Ectodermal cell (in vitro differentiated cells): ENCODE results near the gene UBAC2.

Experiments used
- H3K27ac ChIP-seq: 2 replicates; pipeline ENCODE4 v1.7.0; 2013; ENCODE audit warnings: mild to moderate bottlenecking, low read depth, low read length; ENCODE audit not compliant: insufficient read depth, poor library complexity, severe bottlenecking
- H3K27me3 ChIP-seq: 2 replicates; pipeline ENCODE4 v1.7.0; 2013; ENCODE audit warnings: mild to moderate bottlenecking, low read length; ENCODE audit not compliant: insufficient read depth, control insufficient read depth, poor library complexity, severe bottlenecking
- H3K36me3 ChIP-seq: one replicate; pipeline ENCODE4 v1.7.0; 2013; ENCODE audit warnings: low read length; ENCODE audit not compliant: control insufficient read depth, insufficient read depth
- H3K4me1 ChIP-seq: one replicate; pipeline ENCODE4 v1.7.0; 2013; ENCODE audit warnings: low read length; ENCODE audit not compliant: control insufficient read depth, insufficient read depth
- H3K4me3 ChIP-seq: 2 replicates; pipeline ENCODE4 v1.7.0; 2013; ENCODE audit warnings: low read depth, low read length, control low read depth; ENCODE audit not compliant: insufficient read depth
- H3K9me3 ChIP-seq: 2 replicates; pipeline ENCODE4 v1.7.0; 2013; ENCODE audit warnings: mild to moderate bottlenecking, low read length, moderate library complexity; ENCODE audit not compliant: control insufficient read depth
- WGBS, 2 experiments: methylation state at CpG; one replicate each; pipeline ENCODE4 v1.1.7; 2013; ENCODE audit warnings: missing lambda C conversion rate in 2 of 2; 5-methylcytosine and 5-hydroxymethylcytosine counted together

The UBAC2 gene

DNA sequence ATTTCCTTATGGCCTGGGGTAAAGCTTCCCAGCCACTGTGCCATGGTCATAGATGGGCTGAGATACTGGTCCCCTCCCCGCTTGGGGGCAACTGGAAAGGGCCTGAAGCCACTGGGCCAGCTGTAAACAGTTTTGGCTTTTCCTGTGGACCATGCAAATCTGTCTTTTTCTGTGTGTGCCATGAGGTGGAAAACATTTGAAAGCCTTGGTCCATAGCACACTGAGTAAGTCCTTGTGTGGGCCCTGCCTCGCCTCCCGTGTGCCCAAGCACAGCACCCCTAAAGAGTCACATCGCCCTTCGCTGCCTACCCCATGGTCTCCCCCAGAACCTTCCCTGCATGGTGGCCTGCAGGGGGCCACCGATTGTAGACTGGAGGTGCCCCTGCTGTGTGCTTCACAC is 158.9 kb downstream of the UBAC2 start:
- Histone ChIP-seq H3K4me1 (peaks cover 8% of the 10 kb centered on the region), H3K27me3 (no peaks in the 10 kb centered on the region), H3K27ac (no peak overlapping the region), H3K9me3 (no peaks in the 10 kb centered on the region), H3K36me3 (no peaks in the 10 kb centered on the region), H3K4me3 (no peak overlapping the region)
- 82 to 83% methylated on average over 6 of the region's 6 CpGs for WGBS, 2 experiments

- H3K27me3 ChIP-seq, result no peaks in the 10 kb centered on the region
These were observed 160.0 kb downstream of the UBAC2 start for GRCh38 chr13:99360696-99361095.

GRCh38 chr13:99361197-99361596 is 160.5 kb downstream of the UBAC2 start:
- Histone ChIP-seq H3K4me3 (no peak overlapping the region), H3K36me3 (no peaks in the 10 kb centered on the region)
- 90 to 100% methylated on average over 2 to 3 of the region's 3 CpGs for WGBS, 2 experiments

More at GRCh38 chr13:99360696-99361095, 160.0 kb downstream of the UBAC2 start:
- Histone ChIP-seq H3K4me3 (no peak overlapping the region), H3K4me1 (peaks cover 5% of the 10 kb centered on the region), H3K27ac (no peak overlapping the region), H3K36me3 (no peaks in the 10 kb centered on the region), H3K9me3 (no peaks in the 10 kb centered on the region)
- WGBS, 2 experiments, result 95 to 96% methylated on average over 10 of the region's 10 CpGs

DNA sequence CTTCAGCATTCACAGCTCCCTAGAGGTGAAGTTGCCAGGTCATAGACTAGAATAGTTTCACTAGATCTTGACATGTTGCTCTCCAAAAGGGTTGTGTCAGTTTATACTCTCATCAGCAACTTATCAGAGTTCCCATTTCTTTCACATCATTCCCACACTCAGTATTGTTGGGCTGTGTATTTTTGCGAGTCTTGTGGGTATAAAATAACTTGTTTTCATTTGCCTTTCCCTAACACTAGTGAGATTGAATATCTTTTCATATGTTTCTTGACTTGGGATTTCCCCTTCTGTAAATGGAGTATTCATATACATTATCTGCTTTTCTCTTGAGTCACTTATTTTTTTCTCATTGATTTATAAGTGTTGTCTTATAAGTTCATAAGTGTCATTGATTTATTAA is 161.7 kb downstream of the UBAC2 start:
- H3K36me3 ChIP-seq, result no peaks in the 10 kb centered on the region
- H3K9me3 ChIP-seq, result no peaks in the 10 kb centered on the region
- no peaks in the 10 kb centered on the region for H3K27me3 ChIP-seq
- no peak overlapping the region for H3K4me3 ChIP-seq
- H3K4me1 ChIP-seq, result no peaks in the 10 kb centered on the region
- no peak overlapping the region for H3K27ac ChIP-seq
- no CpG with 5 or more reads among the region's 1 CpG for WGBS, 2 experiments

More at GRCh38 chr13:99361197-99361596, 160.5 kb downstream of the UBAC2 start:
- Histone ChIP-seq H3K4me1 (peaks cover under 1% of the 10 kb centered on the region), H3K27me3 (no peaks in the 10 kb centered on the region), H3K9me3 (no peaks in the 10 kb centered on the region), H3K27ac (no peak overlapping the region)

DNA sequence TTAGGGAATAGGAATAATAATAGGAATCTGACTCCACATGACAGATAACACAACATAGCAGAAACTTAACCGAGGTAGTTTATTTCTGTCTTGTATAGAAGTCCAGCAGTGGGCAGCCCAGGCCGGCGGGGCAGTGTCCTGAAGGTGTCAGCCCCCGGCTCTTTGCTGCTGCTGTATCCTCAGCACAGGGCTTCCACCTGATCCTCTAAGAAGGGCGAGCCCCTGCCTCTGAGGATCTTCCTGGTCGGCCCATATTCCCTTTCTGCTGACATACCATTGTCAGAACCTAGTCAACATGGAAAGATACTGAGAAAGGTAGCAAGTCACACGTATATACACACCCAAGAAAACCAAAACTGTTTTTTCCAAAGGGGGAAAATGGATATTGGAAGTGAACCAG is 162.7 kb downstream of the UBAC2 start:
- H3K9me3 ChIP-seq, result no peaks in the 10 kb centered on the region
- no peaks in the 10 kb centered on the region for H3K27me3 ChIP-seq
- no peaks in the 10 kb centered on the region for H3K4me1 ChIP-seq
- WGBS, 2 experiments, result 88 to 89% methylated on average over 6 of the region's 7 CpGs
- no peak overlapping the region for H3K4me3 ChIP-seq
- no peak overlapping the region for H3K27ac ChIP-seq
- no peaks in the 10 kb centered on the region for H3K36me3 ChIP-seq

DNA sequence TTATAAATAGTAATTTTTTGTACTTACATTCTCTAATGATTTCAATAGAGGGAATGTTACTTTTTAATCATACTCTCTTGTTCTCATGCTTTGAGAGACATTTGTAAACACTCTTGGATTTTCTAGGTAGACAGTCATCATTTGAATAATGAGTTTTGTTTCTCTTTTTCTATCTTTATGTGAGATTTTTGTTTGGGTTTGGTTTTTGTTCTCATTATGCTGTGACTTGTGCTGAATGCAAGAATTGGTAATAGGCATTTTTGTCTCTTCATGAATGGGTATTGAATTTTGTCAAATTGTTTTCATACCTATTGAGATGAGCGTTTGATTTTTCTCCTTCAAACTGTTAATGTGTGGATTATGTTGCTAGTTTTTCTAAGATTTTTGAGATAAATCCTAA is 163.3 kb downstream of the UBAC2 start:
- no peaks in the 10 kb centered on the region for H3K9me3 ChIP-seq
- no peaks in the 10 kb centered on the region for H3K36me3 ChIP-seq
- H3K4me1 ChIP-seq, result no peaks in the 10 kb centered on the region
- H3K4me3 ChIP-seq, result no peak overlapping the region
- H3K27ac ChIP-seq, result no peak overlapping the region
- WGBS, 2 experiments, result 100% methylated on average over 1 of the region's 1 CpG
- H3K27me3 ChIP-seq, result no peaks in the 10 kb centered on the region

- H3K4me3 ChIP-seq, result no peak overlapping the region
- no peaks in the 10 kb centered on the region for H3K9me3 ChIP-seq
- H3K27ac ChIP-seq, result no peak overlapping the region
- no peaks in the 10 kb centered on the region for H3K36me3 ChIP-seq
- H3K27me3 ChIP-seq, result no peaks in the 10 kb centered on the region
- WGBS, 2 experiments, result 89 to 94% methylated on average over 7 to 11 of the region's 11 CpGs
- no peaks in the 10 kb centered on the region for H3K4me1 ChIP-seq
These were observed 165.7 kb downstream of the UBAC2 start for GRCh38 chr13:99366075-99366987.

- Histone ChIP-seq H3K9me3 (no peaks in the 10 kb centered on the region), H3K36me3 (no peaks in the 10 kb centered on the region), H3K27me3 (no peaks in the 10 kb centered on the region), H3K4me1 (no peaks in the 10 kb centered on the region), H3K4me3 (no peak overlapping the region), H3K27ac (no peak overlapping the region)
- WGBS, 2 experiments, result 90 to 91% methylated on average over 7 of the region's 7 CpGs
These were observed 166.5 kb downstream of the UBAC2 start for GRCh38 chr13:99367106-99367616.

DNA sequence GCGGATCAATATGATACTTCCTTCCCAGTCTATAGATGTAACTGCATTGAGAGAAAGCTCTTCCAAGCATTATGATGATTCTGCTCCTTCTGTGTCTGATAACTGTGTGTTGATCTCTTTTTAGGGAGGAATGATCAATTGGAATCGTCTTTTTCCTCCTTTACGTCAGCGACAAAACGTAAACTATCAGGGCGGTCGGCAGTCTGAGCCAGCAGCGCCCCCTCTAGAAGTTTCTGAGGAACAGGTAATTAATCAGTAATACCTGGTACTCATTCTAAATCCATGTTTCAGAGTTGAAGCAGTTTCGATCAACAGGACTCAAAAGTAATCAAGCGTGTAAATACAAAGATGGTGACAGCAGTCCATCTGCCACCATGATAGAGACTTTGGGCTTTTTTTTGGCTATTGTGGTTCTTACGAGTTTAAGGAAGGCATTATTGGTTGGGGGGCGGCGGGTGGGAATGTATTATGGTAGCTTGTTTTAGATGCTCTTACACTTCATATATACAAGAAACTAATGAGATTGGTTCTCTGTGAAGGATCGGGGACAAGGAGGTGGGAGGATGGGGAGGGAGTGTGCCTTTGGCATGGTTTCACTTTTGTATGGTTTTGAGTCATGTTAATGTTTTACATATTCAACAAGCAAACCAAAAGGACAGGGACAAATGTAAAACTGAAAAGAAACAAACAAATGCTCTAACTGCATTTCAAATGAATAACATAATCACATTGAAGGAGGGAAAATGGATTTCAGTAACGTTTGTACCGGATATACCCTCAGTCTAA is 167.2 kb downstream of the UBAC2 start:
- 92 to 96% methylated on average over 11 to 16 of the region's 16 CpGs for WGBS, 2 experiments
- Histone ChIP-seq H3K4me3 (no peak overlapping the region), H3K27me3 (no peaks in the 10 kb centered on the region), H3K36me3 (no peaks in the 10 kb centered on the region), H3K4me1 (no peaks in the 10 kb centered on the region), H3K9me3 (no peaks in the 10 kb centered on the region), H3K27ac (no peak overlapping the region)
